ENCODE data around the gene C4orf36.

DNA sequence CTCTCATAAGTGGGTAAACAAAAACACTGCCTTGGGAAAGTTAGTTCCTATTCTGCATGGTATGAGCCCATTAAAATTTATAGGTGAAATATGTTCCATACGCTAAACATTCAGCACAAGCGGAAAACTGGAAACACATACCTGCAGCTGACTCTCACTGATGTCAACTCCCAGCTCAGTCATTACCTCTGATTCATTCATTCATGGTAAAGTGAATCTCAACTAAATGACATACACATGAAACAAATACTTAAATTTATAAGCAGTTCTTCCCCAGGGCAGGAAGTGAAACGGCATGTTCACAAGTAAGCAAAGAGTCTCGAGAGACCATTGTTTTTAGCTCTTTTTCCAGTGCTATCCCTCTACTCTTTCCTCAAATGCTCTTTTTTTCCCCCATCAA lies 44.7 kb downstream of the C4orf36 start:
- TF ChIP-seq CTCF (IDR thresholded peaks at IDR 0.05) (no peak), POLR2A (IDR thresholded peaks at IDR 0.05) (no peak)
